A549 (cell line): ENCODE measurements around the gene CFAP100. TPM values are rescaled to one million over a fixed set of nuclear protein-coding genes. Genes with fewer than 3 reads are reported as not detected.

Experiments
- CBX8 ChIP-seq: fragments of 200-600 bp; sonication (generic); IDR thresholded peaks from 2 replicates; pipeline ENCODE4 v1.6.1; 2016
- HEYL ChIP-seq: fragments of 250-450 bp; sonication (Bioruptor Pico); IDR thresholded peaks from 2 replicates; pipeline ENCODE4 v1.8.0; 2021; ENCODE audit warnings: mild to moderate bottlenecking, moderate library complexity
- HMGXB4 ChIP-seq: fragments of 250-450 bp; sonication (Bioruptor Pico); IDR thresholded peaks from 2 replicates; pipeline ENCODE4 v1.5.0; 2021; ENCODE audit warnings: mild to moderate bottlenecking, moderate library complexity, borderline replicate concordance
- RAD21 ChIP-seq, 2 experiments: fragments of >200 bp in 1 of 2; sonication (Bioruptor Twin) in 1 of 2; formaldehyde crosslinking in 1 of 2; IDR thresholded peaks in 1 of 2; conservative IDR thresholded peaks in 1 of 2; 2 replicates in 1 of 2; 3 replicates in 1 of 2; pipeline ENCODE4 v1.6.1; 2012 to 2018; ENCODE audit warnings: inconsistent platforms in 1 of 2
- RARB ChIP-seq: fragments of 250-450 bp; sonication (Bioruptor Pico); IDR thresholded peaks from 2 replicates; pipeline ENCODE4 v1.8.0; 2021; ENCODE audit warnings: mild to moderate bottlenecking, moderate library complexity
- RFX5 ChIP-seq: fragments of 450-650 bp; IDR thresholded peaks from 2 replicates; pipeline ENCODE4 v1.7.1; 2014; ENCODE audit warnings: antibody characterized with exemption, mild to moderate bottlenecking, moderate library complexity
- polyA plus RNA-seq, 4 experiments: library from polyadenylated mRNA; depleted of rRNA in 3 of 4; stranded (reverse); fragments of >200 nt; fragmentation: RNase III in 1 of 4; extraction: RNeasy Plus Mini Kit Qiagen cat#74134 plus additional on column Dnase treatment in 1 of 4; gene quantifications; 2 replicates in 3 of 4; 3 replicates in 1 of 4; pipeline ENCODE4 v1.2.3, GENCODE V29; 2011 to 2017

Gene CFAP100
- polyA plus RNA-seq, 2 of the 4 experiments (the other 2 are of a cell fraction), result not detected

GRCh38 chr3:126485956-126486355 lies 91.2 kb downstream of the CFAP100 start (continued):
- TF ChIP-seq RARB (CRISPR knock-in tag) (no peak), CBX8 (no peak), RAD21 (conservative IDR thresholded peaks at IDR 0.05 in 1 of 2, IDR thresholded peaks at IDR 0.05 in 1 of 2) (no peak), RFX5 (no peak), HMGXB4 (CRISPR knock-in tag) (no peak), HEYL (CRISPR knock-in tag) (no peak)

Other genes starting within 250 kb of the CFAP100 start
- 0.18 and 0.40 TPM in 2 replicates for gene ALDH1L1, start 214.3 kb upstream of the CFAP100 start, polyA plus RNA-seq (2011; rRNA removed)
- gene ALDH1L1, start 214.3 kb upstream of the CFAP100 start, polyA plus RNA-seq (2017; fragmentation: RNase III; extraction: RNeasy Plus Mini Kit Qiagen cat#74134 plus additional on column Dnase treatment), result 0.13 to 0.21 TPM (median 0.14 TPM) in 3 replicates
- not detected in 2 replicates for gene KLF15, start 37.5 kb upstream of the CFAP100 start, polyA plus RNA-seq (2011; rRNA removed)
- not detected in 3 replicates for gene KLF15, start 37.5 kb upstream of the CFAP100 start, polyA plus RNA-seq (2017; fragmentation: RNase III; extraction: RNeasy Plus Mini Kit Qiagen cat#74134 plus additional on column Dnase treatment)
- 8.5 and 13.6 TPM in 2 replicates for gene ZXDC, start 81.0 kb downstream of the CFAP100 start, polyA plus RNA-seq (2011; rRNA removed)
- 5.8 to 6.1 TPM (median 6.0 TPM) in 3 replicates for gene ZXDC, start 81.0 kb downstream of the CFAP100 start, polyA plus RNA-seq (2017; fragmentation: RNase III; extraction: RNeasy Plus Mini Kit Qiagen cat#74134 plus additional on column Dnase treatment)
- not detected in 2 replicates for gene UROC1, start 122.9 kb downstream of the CFAP100 start, polyA plus RNA-seq (2011; rRNA removed)
- gene UROC1, start 122.9 kb downstream of the CFAP100 start, polyA plus RNA-seq (2017; fragmentation: RNase III; extraction: RNeasy Plus Mini Kit Qiagen cat#74134 plus additional on column Dnase treatment), result not detected in 3 replicates
- gene CHST13, start 129.2 kb downstream of the CFAP100 start, polyA plus RNA-seq (2011; rRNA removed), result 0.26 and 0.30 TPM in 2 replicates
- gene CHST13, start 129.2 kb downstream of the CFAP100 start, polyA plus RNA-seq (2017; fragmentation: RNase III; extraction: RNeasy Plus Mini Kit Qiagen cat#74134 plus additional on column Dnase treatment), result 0.49 to 0.59 TPM (median 0.52 TPM) in 3 replicates
- not detected in 2 replicates for gene C3orf22, start 164.0 kb downstream of the CFAP100 start, polyA plus RNA-seq (2011; rRNA removed)
- not detected in 3 replicates for gene C3orf22, start 164.0 kb downstream of the CFAP100 start, polyA plus RNA-seq (2017; fragmentation: RNase III; extraction: RNeasy Plus Mini Kit Qiagen cat#74134 plus additional on column Dnase treatment)